ENCODE measurements around the gene ACP3.

The ACP3 gene

DNA sequence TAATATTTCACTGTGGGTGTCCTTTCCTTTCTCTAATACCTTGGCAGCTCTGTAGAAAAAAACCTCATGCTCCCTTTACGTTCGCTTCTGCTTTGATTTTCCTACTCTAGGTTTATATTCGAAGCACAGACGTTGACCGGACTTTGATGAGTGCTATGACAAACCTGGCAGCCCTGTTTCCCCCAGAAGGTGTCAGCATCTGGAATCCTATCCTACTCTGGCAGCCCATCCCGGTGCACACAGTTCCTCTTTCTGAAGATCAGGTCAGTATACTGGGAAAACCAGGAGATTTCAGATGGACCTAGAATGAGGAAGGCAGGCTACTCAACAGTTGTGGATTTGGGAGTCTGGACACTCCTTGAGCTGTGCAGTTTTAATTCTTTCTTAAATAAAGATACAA lies 14.9 kb downstream of the ACP3 start:
- H3K9ac ChIP-seq = no peak overlapping the region
- H4K20me1 ChIP-seq (ENCODE audit: insufficient read depth) = no peaks in the 10 kb centered on the region
- H3K36me3 ChIP-seq (ENCODE audit: insufficient read depth) = no peaks in the 10 kb centered on the region
- no peak overlapping the region for H3K4me2 ChIP-seq
- H2AFZ ChIP-seq (ENCODE audit: low read depth) = no peak overlapping the region
- no peak overlapping the region for H3K4me3 ChIP-seq (IDR thresholded peaks at IDR 0.05; ENCODE audit: insufficient read depth, low read depth, low read length)
- H3K27me3 ChIP-seq (ENCODE audit: insufficient read depth, low read depth) = no peaks in the 10 kb centered on the region
- H3K4me1 ChIP-seq (ENCODE audit: low read depth, poor library complexity, severe bottlenecking) = no peaks in the 10 kb centered on the region
- H3K27ac ChIP-seq = no peak overlapping the region
- TF ChIP-seq, protein P1, sequence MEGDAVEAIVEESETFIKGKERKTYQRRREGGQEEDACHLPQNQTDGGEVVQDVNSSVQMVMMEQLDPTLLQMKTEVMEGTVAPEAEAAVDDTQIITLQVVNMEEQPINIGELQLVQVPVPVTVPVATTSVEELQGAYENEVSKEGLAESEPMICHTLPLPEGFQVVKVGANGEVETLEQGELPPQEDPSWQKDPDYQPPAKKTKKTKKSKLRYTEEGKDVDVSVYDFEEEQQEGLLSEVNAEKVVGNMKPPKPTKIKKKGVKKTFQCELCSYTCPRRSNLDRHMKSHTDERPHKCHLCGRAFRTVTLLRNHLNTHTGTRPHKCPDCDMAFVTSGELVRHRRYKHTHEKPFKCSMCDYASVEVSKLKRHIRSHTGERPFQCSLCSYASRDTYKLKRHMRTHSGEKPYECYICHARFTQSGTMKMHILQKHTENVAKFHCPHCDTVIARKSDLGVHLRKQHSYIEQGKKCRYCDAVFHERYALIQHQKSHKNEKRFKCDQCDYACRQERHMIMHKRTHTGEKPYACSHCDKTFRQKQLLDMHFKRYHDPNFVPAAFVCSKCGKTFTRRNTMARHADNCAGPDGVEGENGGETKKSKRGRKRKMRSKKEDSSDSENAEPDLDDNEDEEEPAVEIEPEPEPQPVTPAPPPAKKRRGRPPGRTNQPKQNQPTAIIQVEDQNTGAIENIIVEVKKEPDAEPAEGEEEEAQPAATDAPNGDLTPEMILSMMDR (conservative IDR thresholded peaks at IDR 0.05; ENCODE audit: low read depth, low read length) = no peak
- no peaks in the 10 kb centered on the region for H3K79me2 ChIP-seq (ENCODE audit: insufficient read depth, low read depth)

DNA sequence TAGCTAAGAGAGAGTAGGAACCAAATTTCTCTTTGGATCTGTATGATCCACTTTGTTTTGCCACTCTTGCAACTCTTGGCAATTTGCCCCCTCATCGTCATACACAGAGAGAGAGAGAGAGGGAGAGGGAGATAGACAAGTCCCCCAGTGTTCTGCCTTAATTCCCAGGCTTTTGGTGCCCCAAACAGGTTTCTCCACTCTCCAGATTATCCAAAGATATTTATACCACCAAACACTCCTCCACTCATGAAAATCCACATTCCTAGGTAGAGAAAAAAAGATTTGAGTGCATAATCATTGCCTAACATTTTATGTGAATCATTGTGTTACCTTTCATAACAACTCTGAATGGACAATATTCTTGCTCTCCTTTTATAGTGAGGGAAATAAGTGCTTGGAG lies 15.3 kb downstream of the ACP3 start:
- H2AFZ ChIP-seq (ENCODE audit: low read depth) = no peak overlapping the region
- no peaks in the 10 kb centered on the region for H3K79me2 ChIP-seq (ENCODE audit: insufficient read depth, low read depth)
- no peaks in the 10 kb centered on the region for H3K27me3 ChIP-seq (ENCODE audit: insufficient read depth, low read depth)
- H3K27ac ChIP-seq = no peak overlapping the region
- H3K4me1 ChIP-seq (ENCODE audit: low read depth, poor library complexity, severe bottlenecking) = no peaks in the 10 kb centered on the region
- TF ChIP-seq, protein P1 (conservative IDR thresholded peaks at IDR 0.05; ENCODE audit: low read depth, low read length) = no peak
- no peak overlapping the region for H3K9ac ChIP-seq
- H3K4me3 ChIP-seq (IDR thresholded peaks at IDR 0.05; ENCODE audit: insufficient read depth, low read depth, low read length) = no peak overlapping the region
- H4K20me1 ChIP-seq (ENCODE audit: insufficient read depth) = no peaks in the 10 kb centered on the region
- no peak overlapping the region for H3K4me2 ChIP-seq
- no peaks in the 10 kb centered on the region for H3K36me3 ChIP-seq (ENCODE audit: insufficient read depth)

DNA sequence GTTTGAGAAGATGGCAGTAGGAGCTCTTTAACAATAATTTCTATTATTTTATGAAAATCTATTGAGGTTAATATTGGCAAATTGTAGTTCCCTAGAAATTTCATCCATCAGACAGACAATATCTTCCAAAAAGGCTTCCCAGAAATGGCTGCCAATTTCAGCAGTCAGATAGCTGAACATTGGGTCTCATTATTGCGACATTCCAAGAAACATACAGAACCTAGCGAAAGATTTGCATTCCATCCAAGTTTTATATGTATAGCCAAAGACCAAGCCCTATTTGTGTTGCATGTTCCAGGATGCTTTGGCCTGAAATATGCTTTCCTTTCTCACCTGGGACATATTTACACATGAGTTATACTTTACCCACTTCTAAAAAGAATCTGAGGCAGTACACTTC lies 24.5 kb downstream of the ACP3 start:
- Histone ChIP-seq H3K4me1 (ENCODE audit: low read depth, poor library complexity, severe bottlenecking) (no peaks in the 10 kb centered on the region), H3K27ac (no peak overlapping the region), H3K79me2 (ENCODE audit: insufficient read depth, low read depth) (no peaks in the 10 kb centered on the region), H3K4me3 (IDR thresholded peaks at IDR 0.05; ENCODE audit: insufficient read depth, low read depth, low read length) (no peak overlapping the region), H3K4me2 (no peak overlapping the region), H3K36me3 (ENCODE audit: insufficient read depth) (no peaks in the 10 kb centered on the region), H2AFZ (ENCODE audit: low read depth) (no peak overlapping the region), H3K27me3 (ENCODE audit: insufficient read depth, low read depth) (no peaks in the 10 kb centered on the region), H3K9ac (no peak overlapping the region), H4K20me1 (ENCODE audit: insufficient read depth) (no peaks in the 10 kb centered on the region)
- TF ChIP-seq, protein P1 (conservative IDR thresholded peaks at IDR 0.05; ENCODE audit: low read depth, low read length) = no peak

DNA sequence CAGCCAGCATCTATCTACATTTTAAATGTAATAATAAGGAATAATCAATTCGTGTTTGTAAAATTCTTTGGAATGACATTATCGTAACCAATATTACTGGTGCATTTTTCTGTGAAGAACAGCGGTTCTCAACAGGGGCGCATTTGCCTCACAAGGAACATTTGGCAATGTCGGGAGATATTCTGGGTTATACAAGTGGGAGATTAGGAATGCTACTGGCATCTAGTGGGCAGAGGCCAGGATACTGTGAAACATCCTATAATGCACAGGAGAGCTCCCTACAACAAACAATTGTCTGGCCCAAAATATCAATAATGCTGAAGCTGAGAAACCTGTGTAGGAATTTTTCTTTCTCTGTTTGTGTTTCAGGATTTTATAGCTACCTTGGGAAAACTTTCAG lies 25.0 kb downstream of the ACP3 start:
- Histone ChIP-seq H3K9ac (no peak overlapping the region), H3K4me3 (IDR thresholded peaks at IDR 0.05; ENCODE audit: insufficient read depth, low read depth, low read length) (no peak overlapping the region), H3K27me3 (ENCODE audit: insufficient read depth, low read depth) (no peaks in the 10 kb centered on the region), H3K36me3 (ENCODE audit: insufficient read depth) (no peaks in the 10 kb centered on the region), H3K4me1 (ENCODE audit: low read depth, poor library complexity, severe bottlenecking) (no peaks in the 10 kb centered on the region), H4K20me1 (ENCODE audit: insufficient read depth) (no peaks in the 10 kb centered on the region), H2AFZ (ENCODE audit: low read depth) (no peak overlapping the region), H3K4me2 (no peak overlapping the region), H3K27ac (no peak overlapping the region), H3K79me2 (ENCODE audit: insufficient read depth, low read depth) (no peaks in the 10 kb centered on the region)
- TF ChIP-seq, protein P1 (conservative IDR thresholded peaks at IDR 0.05; ENCODE audit: low read depth, low read length) = no peak
